HUES64 (cell line): Measurements from ENCODE around the gene OBSCN.

Source experiments
- H3K27ac ChIP-seq: 2 replicates; pipeline ENCODE4 v1.7.0; 2013; ENCODE audit warnings: low read depth, low read length, inconsistent platforms
- H3K27me3 ChIP-seq: 2 replicates; pipeline ENCODE4 v1.6.1; 2013; ENCODE audit warnings: mild to moderate bottlenecking, low read length; ENCODE audit not compliant: insufficient read depth
- H3K36me3 ChIP-seq: 2 replicates; pipeline ENCODE4 v1.6.1; 2013; ENCODE audit warnings: mild to moderate bottlenecking, low read length; ENCODE audit not compliant: insufficient read depth
- H3K4me1 ChIP-seq: 2 replicates; pipeline ENCODE4 v1.6.1; 2013; ENCODE audit warnings: mild to moderate bottlenecking, low read length, moderate library complexity; ENCODE audit not compliant: insufficient read depth
- H3K4me3 ChIP-seq: 2 replicates; pipeline ENCODE4 v1.5.1; 2013; ENCODE audit warnings: mild to moderate bottlenecking, low read length, moderate library complexity
- H3K9ac ChIP-seq: 2 replicates; pipeline ENCODE4 v1.6.1; 2013; ENCODE audit warnings: mild to moderate bottlenecking, low read depth, low read length
- H3K9me3 ChIP-seq: 2 replicates; pipeline ENCODE4 v1.6.1; 2013; ENCODE audit warnings: low read depth, low read length; ENCODE audit not compliant: insufficient read depth
- WGBS: fragments of 150-250, 120-280 bp; methylation state at CpG from one replicate; pipeline ENCODE4 v1.1.7; 2013; ENCODE audit warnings: missing lambda C conversion rate; 5-methylcytosine and 5-hydroxymethylcytosine counted together

The OBSCN gene

GRCh38 chr1:228279011-228279721, 71.3 kb downstream of the OBSCN start:
- H3K9me3 ChIP-seq, result no peaks in the 10 kb centered on the region
- 95% methylated on average over 27 of the region's 27 CpGs for WGBS
- H3K9ac ChIP-seq, result no peak overlapping the region
- H3K4me1 ChIP-seq, result no peaks in the 10 kb centered on the region
- H3K27ac ChIP-seq, result no peak overlapping the region
- peaks cover 49% of the 10 kb centered on the region for H3K36me3 ChIP-seq
- H3K4me3 ChIP-seq, result no peak overlapping the region
- H3K27me3 ChIP-seq, result peaks cover 9% of the 10 kb centered on the region; the same call in 1 of the 2 replicates

GRCh38 chr1:228279722-228280105, 71.9 kb downstream of the OBSCN start:
- peaks cover 5% of the 10 kb centered on the region; the same call in 1 of the 2 replicates for H3K27me3 ChIP-seq
- no peaks in the 10 kb centered on the region for H3K4me1 ChIP-seq
- H3K9me3 ChIP-seq, result no peaks in the 10 kb centered on the region
- no peak overlapping the region for H3K27ac ChIP-seq
- H3K9ac ChIP-seq, result no peak overlapping the region
- WGBS, result 95% methylated on average over 12 of the region's 12 CpGs
- H3K36me3 ChIP-seq, result peaks cover 54% of the 10 kb centered on the region
- H3K4me3 ChIP-seq, result no peak overlapping the region

GRCh38 chr1:228280106-228280901, 72.5 kb downstream of the OBSCN start:
- Histone ChIP-seq H3K9ac (no peak overlapping the region), H3K4me1 (no peaks in the 10 kb centered on the region), H3K27me3 (no peaks in the 10 kb centered on the region), H3K4me3 (no peak overlapping the region), H3K9me3 (no peaks in the 10 kb centered on the region), H3K36me3 (peaks cover 55% of the 10 kb centered on the region), H3K27ac (no peak overlapping the region)
- WGBS, result 96% methylated on average over 48 of the region's 48 CpGs

DNA sequence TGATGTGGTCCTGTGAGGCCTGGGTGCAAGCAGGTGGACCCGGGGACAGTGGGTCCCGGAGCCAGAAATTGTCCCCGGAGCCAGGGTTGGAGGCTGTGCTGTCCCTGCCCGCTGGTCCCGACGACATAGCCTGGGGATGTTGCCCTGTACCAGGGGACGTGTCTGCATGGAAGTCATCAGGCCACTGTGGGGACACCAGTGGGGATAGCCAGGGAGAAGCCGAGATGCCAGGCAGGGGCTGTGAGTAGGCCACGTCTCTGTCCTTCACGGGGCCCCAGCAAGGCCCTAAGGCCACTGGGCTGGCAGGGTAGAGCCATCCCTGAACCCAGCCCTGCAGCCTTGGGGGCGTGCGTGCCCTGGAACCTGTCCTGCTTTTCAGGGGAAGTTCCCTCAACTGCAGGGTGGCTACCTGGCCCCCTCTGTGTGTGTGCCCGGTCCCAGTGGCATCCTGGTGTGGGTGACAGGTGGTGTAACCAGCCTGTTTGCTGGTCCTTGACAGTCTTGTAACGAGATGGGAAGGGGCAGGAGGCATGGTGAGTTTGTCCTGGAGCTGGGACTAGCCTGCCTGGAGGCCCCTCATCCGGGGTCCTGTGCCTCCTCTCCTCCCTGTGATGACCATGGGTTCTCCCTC, 73.2 kb downstream of the OBSCN start:
- Histone ChIP-seq H3K9ac (no peak overlapping the region), H3K27ac (no peak overlapping the region), H3K4me3 (no peak overlapping the region), H3K4me1 (no peaks in the 10 kb centered on the region), H3K27me3 (no peaks in the 10 kb centered on the region), H3K36me3 (peaks cover 61% of the 10 kb centered on the region), H3K9me3 (no peaks in the 10 kb centered on the region)
- 95% methylated on average over 15 of the region's 15 CpGs for WGBS

GRCh38 chr1:228281631-228282328, 73.9 kb downstream of the OBSCN start:
- Histone ChIP-seq H3K36me3 (peaks cover 64% of the 10 kb centered on the region), H3K9ac (no peak overlapping the region), H3K27ac (no peak overlapping the region), H3K4me3 (no peak overlapping the region), H3K4me1 (no peaks in the 10 kb centered on the region), H3K27me3 (no peaks in the 10 kb centered on the region), H3K9me3 (no peaks in the 10 kb centered on the region)
- 95% methylated on average over 16 of the region's 16 CpGs for WGBS

DNA sequence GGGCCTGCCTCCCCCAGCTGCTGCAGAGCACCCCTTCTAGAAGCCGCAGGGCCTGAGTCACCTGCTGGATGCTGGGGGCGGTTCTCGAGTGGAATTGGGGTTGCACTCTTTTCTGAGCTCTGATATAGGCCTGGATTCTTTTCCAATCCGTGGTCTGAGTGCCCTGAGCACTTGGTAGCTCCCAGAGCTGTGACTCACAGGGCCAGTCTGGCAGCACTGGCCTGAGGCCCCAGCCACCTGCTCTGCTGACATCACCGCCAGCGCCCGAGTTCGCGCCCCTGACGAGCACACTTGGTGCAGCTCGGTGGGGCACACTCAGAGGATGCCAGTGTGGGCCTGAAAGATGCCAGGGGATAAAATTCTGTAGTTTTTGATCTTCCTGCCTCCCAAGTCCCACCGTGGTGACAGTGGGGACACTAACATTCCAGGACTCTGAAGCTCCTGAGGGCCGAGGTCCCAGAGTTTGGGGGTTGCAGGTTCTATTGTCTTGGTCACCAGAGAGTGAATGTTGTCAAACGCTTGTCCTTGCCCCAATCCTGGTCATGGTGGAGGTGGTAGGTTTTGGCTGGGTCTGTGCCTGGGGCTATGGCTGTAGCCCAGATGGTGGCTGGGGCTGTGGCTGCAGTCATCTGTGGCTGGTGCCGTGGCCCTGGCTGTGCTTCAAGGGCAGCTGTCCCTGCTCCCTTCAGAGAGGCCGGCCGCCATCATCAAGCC, 74.6 kb downstream of the OBSCN start:
- H3K36me3 ChIP-seq, result peaks cover 58% of the 10 kb centered on the region
- no peak overlapping the region for H3K9ac ChIP-seq
- no peaks in the 10 kb centered on the region for H3K4me1 ChIP-seq
- no peak overlapping the region for H3K27ac ChIP-seq
- H3K4me3 ChIP-seq, result no peak overlapping the region
- no peaks in the 10 kb centered on the region for H3K27me3 ChIP-seq
- no peaks in the 10 kb centered on the region for H3K9me3 ChIP-seq
- WGBS, result 95% methylated on average over 17 of the region's 17 CpGs

DNA sequence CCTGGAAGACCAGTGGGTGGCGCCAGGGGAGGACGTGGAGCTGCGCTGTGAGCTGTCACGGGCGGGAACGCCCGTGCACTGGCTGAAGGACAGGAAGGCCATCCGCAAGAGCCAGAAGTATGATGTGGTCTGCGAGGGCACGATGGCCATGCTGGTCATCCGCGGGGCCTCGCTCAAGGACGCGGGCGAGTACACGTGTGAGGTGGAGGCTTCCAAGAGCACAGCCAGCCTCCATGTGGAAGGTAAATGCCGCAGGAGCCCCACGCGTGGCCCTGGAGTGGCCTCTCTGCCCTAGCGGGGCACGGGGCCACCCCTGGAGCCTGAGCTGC, 75.2 kb downstream of the OBSCN start:
- Histone ChIP-seq H3K36me3 (peaks cover 59% of the 10 kb centered on the region), H3K27ac (no peak overlapping the region), H3K9me3 (no peaks in the 10 kb centered on the region), H3K4me3 (no peak overlapping the region), H3K27me3 (no peaks in the 10 kb centered on the region), H3K9ac (no peak overlapping the region), H3K4me1 (no peaks in the 10 kb centered on the region)
- 94% methylated on average over 22 of the region's 22 CpGs for WGBS

- Histone ChIP-seq H3K4me3 (no peak overlapping the region), H3K4me1 (no peaks in the 10 kb centered on the region), H3K9me3 (no peaks in the 10 kb centered on the region), H3K27me3 (no peaks in the 10 kb centered on the region), H3K27ac (no peak overlapping the region), H3K9ac (no peak overlapping the region), H3K36me3 (peaks cover 60% of the 10 kb centered on the region)
- WGBS, result 96% methylated on average over 20 of the region's 20 CpGs
These were observed 75.8 kb downstream of the OBSCN start for GRCh38 chr1:228283476-228284147.

- H3K27me3 ChIP-seq, result no peaks in the 10 kb centered on the region
- H3K36me3 ChIP-seq, result peaks cover 58% of the 10 kb centered on the region
- 91% methylated on average over 3 of the region's 3 CpGs for WGBS
- no peak overlapping the region for H3K4me3 ChIP-seq
- no peaks in the 10 kb centered on the region for H3K4me1 ChIP-seq
- no peaks in the 10 kb centered on the region for H3K9me3 ChIP-seq
- H3K9ac ChIP-seq, result no peak overlapping the region
- no peak overlapping the region for H3K27ac ChIP-seq
These were observed 76.3 kb downstream of the OBSCN start for GRCh38 chr1:228284148-228284495.

GRCh38 chr1:228284521-228284920, 76.7 kb downstream of the OBSCN start:
- H3K9me3 ChIP-seq, result no peaks in the 10 kb centered on the region
- H3K27ac ChIP-seq, result no peak overlapping the region
- no peak overlapping the region for H3K9ac ChIP-seq
- H3K36me3 ChIP-seq, result peaks cover 55% of the 10 kb centered on the region
- no peak overlapping the region for H3K4me3 ChIP-seq
- H3K27me3 ChIP-seq, result no peaks in the 10 kb centered on the region
- H3K4me1 ChIP-seq, result no peaks in the 10 kb centered on the region
- 89% methylated on average over 6 of the region's 6 CpGs for WGBS
